ENCODE measurements around the gene CENPI. TPM values are rescaled to one million over a fixed set of nuclear protein-coding genes. Genes with fewer than 3 reads are reported as not detected.
A peak's percentile ranks its signal among the peaks of the same experiment; 100 is the strongest.
"Not testable (repeated sequence)": the region's sequence is repeated elsewhere in the genome, so short reads cannot be mapped to it uniquely, and the experiment has no call there.

Gene CENPI
- 1 to 10 TPM; 7.8 to 9.7 (median 9.0) TPM for polyA plus RNA-seq (ENCODE audit: insufficient read length in 4 of 4)

- peak; percentile 60 to 81 (median 77) for DNase-seq (ENCODE audit: low read depth in 4 of 4, low spot score in 3 of 4)
Observed at GRCh38 chrX:101097546-101098453, at the start of gene CENPI. Gene CENPI (plus strand): TSS chrX:101098204. CDS start chrX:101101071, 2,867 bp downstream.

- DNase-seq (ENCODE audit: low read depth in 4 of 4, low spot score in 3 of 4) = no peak
Observed at GRCh38 chrX:101051153-101051548, 46.9 kb upstream of the CENPI start.

GRCh38 chrX:101051549-101052302 lies 46.3 kb upstream of the CENPI start, which contains the start of gene TRMT2B:
Gene TRMT2B (minus strand): TSS chrX:101052111. CDS start chrX:101042289, 9,822 bp downstream.
- peak; percentile 18 to 29 (median 24) for DNase-seq (ENCODE audit: low read depth in 4 of 4, low spot score in 3 of 4)

- DNase-seq (ENCODE audit: low read depth in 4 of 4, low spot score in 3 of 4) = not testable (repeated sequence)
Observed at GRCh38 chrX:101056551-101056950, 41.5 kb upstream of the CENPI start.

- no peak for DNase-seq (ENCODE audit: low read depth in 4 of 4, low spot score in 3 of 4)
Observed at GRCh38 chrX:101057093-101057714, 40.8 kb upstream of the CENPI start.

- DNase-seq (ENCODE audit: low read depth in 4 of 4, low spot score in 3 of 4) = no peak
Observed at GRCh38 chrX:101062176-101062575, 35.8 kb upstream of the CENPI start.

GRCh38 chrX:101071582-101071981 lies 26.4 kb upstream of the CENPI start:
- DNase-seq (ENCODE audit: low read depth in 4 of 4, low spot score in 3 of 4) = no peak

GRCh38 chrX:101078716-101079598 lies 19.0 kb upstream of the CENPI start, which contains the start of gene TMEM35A:
Gene TMEM35A (plus strand): TSS chrX:101078879. CDS start chrX:101079003, 124 bp downstream.
- no peak for DNase-seq (ENCODE audit: low read depth in 4 of 4, low spot score in 3 of 4)

GRCh38 chrX:101079736-101080270 lies 18.2 kb upstream of the CENPI start:
- no peak for DNase-seq (ENCODE audit: low read depth in 4 of 4, low spot score in 3 of 4)

- no peak for DNase-seq (ENCODE audit: low read depth in 4 of 4, low spot score in 3 of 4)
Observed at GRCh38 chrX:101080326-101081124, 17.5 kb upstream of the CENPI start.

GRCh38 chrX:101081231-101081630 lies 16.8 kb upstream of the CENPI start:
- no peak for DNase-seq (ENCODE audit: low read depth in 4 of 4, low spot score in 3 of 4)

- DNase-seq (ENCODE audit: low read depth in 4 of 4, low spot score in 3 of 4) = no peak
Observed at GRCh38 chrX:101091817-101092216, 6.2 kb upstream of the CENPI start.

- no peak for DNase-seq (ENCODE audit: low read depth in 4 of 4, low spot score in 3 of 4)
Observed at GRCh38 chrX:101108284-101108683, 10.3 kb downstream of the CENPI start.

- no peak for DNase-seq (ENCODE audit: low read depth in 4 of 4, low spot score in 3 of 4)
Observed at GRCh38 chrX:101117701-101118100, 19.7 kb downstream of the CENPI start.

GRCh38 chrX:101136235-101136634 lies 38.2 kb downstream of the CENPI start:
- no peak for DNase-seq (ENCODE audit: low read depth in 4 of 4, low spot score in 3 of 4)

All from left renal pelvis (tissue), 4 donors.